K562 (cell line): ENCODE results near the gene NFYC. TPM values are rescaled to one million over a fixed set of nuclear protein-coding genes. Genes with fewer than 3 reads are reported as not detected.

ENCODE experiments used
- ATAC-seq: fragments of 200-7000 bp; cut with Tn5 transposase; 3 replicates; pipeline ENCODE4 v1.9.1; 2020; ENCODE audit warnings: moderate library complexity
- BruUV-seq: library from RNA; stranded (reverse); fragments of 400-500 nt; replicated peaks from 2 replicates; lab custom pipeline; 2021; lab: Mats Ljungman, UMichigan
- CTCF ChIA-PET: fragments of 300-600 bp; formaldehyde crosslinking; extraction: SDS; loops from one replicate; lab custom pipeline; 2021; ENCODE audit warnings: low intra/inter-chr PET ratio; lab: Yijun Ruan, JAX
- POLR2A ChIA-PET: fragments of 300-600, 350-650 bp; sonication (Branson Sonifier 250); formaldehyde crosslinking; extraction: SDS; loops from one replicate; lab custom pipeline; 2021; ENCODE audit warnings: antibody characterized with exemption, inconsistent platforms; lab: Yijun Ruan, JAX
- DNase-seq, 4 experiments: peaks; one replicate each; pipeline versions ENCODE4 v3.0.0 to v3.0.0-alpha.2; 2011 to 2018; ENCODE audit warnings: low spot score in 3 of 4, mixed read lengths in 3 of 4; ENCODE audit errors: extremely low read depth in 1 of 4
- FAIRE-seq: peaks from 2 replicates; lab custom pipeline; 2011; peaks lifted over from hg19 to GRCh38; lab: Jason Lieb, UNC
- H2AFZ ChIP-seq: 2 replicates; pipeline ENCODE4 v1.6.0; 2011; ENCODE audit warnings: low read depth, low read length, control low read depth, inconsistent platforms
- H3K27ac ChIP-seq: fragments of 200-600 bp; 3 replicates; pipeline ENCODE4 v1.8.0; 2011; ENCODE audit warnings: low read depth, mild to moderate bottlenecking, control low read depth, inconsistent platforms, low read length, moderate library complexity, mixed read lengths; ENCODE audit errors: extremely low read depth
- H3K27me3 ChIP-seq, 2 experiments: fragments of 300-600 bp in 1 of 2; 2 replicates in 1 of 2; 3 replicates in 1 of 2; pipeline versions ENCODE4 v1.6.0 to v1.8.0; 2011; ENCODE audit warnings: inconsistent platforms in 2 of 2, low read length in 2 of 2, mild to moderate bottlenecking in 1 of 2, mixed read lengths in 1 of 2, moderate library complexity in 1 of 2; ENCODE audit not compliant: control insufficient read depth in 2 of 2, insufficient read depth in 2 of 2
- H3K36me3 ChIP-seq: fragments of 300-600 bp; 3 replicates; pipeline ENCODE4 v1.8.0; 2011; ENCODE audit warnings: mild to moderate bottlenecking, low read length, inconsistent platforms; ENCODE audit not compliant: control insufficient read depth, insufficient read depth
- H3K4me1 ChIP-seq, 2 experiments: fragments of 200-600 bp in 1 of 2; replicated peaks in 1 of 2; 2 replicates in 1 of 2; 3 replicates in 1 of 2; pipeline versions ENCODE4 v1.5.1 to v1.8.0; 2011; ENCODE audit warnings: inconsistent platforms in 2 of 2, low read length in 2 of 2, mild to moderate bottlenecking in 1 of 2, mixed read lengths in 1 of 2, moderate library complexity in 1 of 2; ENCODE audit not compliant: control insufficient read depth in 2 of 2, insufficient read depth in 2 of 2
- H3K4me2 ChIP-seq: 2 replicates; pipeline ENCODE4 v1.6.1; 2011; ENCODE audit warnings: low read length, control low read depth, inconsistent platforms, mixed read lengths; ENCODE audit not compliant: insufficient read depth
- H3K4me3 ChIP-seq: fragments of 200-600 bp; sonication (generic), shearing (Covaris generic); 2 replicates; pipeline ENCODE4 v1.5.1; 2016; ENCODE audit warnings: control low read depth, inconsistent platforms
- H3K79me2 ChIP-seq: fragments of 200-600 bp; 3 replicates; pipeline ENCODE4 v1.8.0; 2011; ENCODE audit warnings: low read length, inconsistent platforms; ENCODE audit not compliant: control insufficient read depth, insufficient read depth
- H3K9ac ChIP-seq, 2 experiments: 2 replicates each; pipeline versions ENCODE4 v1.6.0 to v1.6.1; 2011; ENCODE audit warnings: low read depth in 2 of 2, low read length in 2 of 2, control low read depth in 1 of 2, inconsistent platforms in 1 of 2, mild to moderate bottlenecking in 1 of 2, mixed read lengths in 1 of 2; ENCODE audit not compliant: insufficient read depth in 1 of 2
- H3K9me1 ChIP-seq: one replicate; pipeline ENCODE4 v1.6.0; 2011; ENCODE audit warnings: inconsistent platforms, mild to moderate bottlenecking, low read length, moderate library complexity; ENCODE audit not compliant: control insufficient read depth, insufficient read depth
- H3K9me3 ChIP-seq: replicated peaks from 2 replicates; pipeline ENCODE4 v1.5.1; 2011; ENCODE audit warnings: low read depth, low read length, inconsistent platforms; ENCODE audit not compliant: control insufficient read depth, insufficient read depth
- H4K20me1 ChIP-seq: replicated peaks from 2 replicates; pipeline ENCODE4 v1.6.1; 2011; ENCODE audit warnings: low read length, inconsistent platforms, mixed read lengths; ENCODE audit not compliant: control insufficient read depth, insufficient read depth
- CBFB ChIP-seq: sonication (generic); formaldehyde crosslinking; IDR thresholded peaks from 2 replicates; pipeline ENCODE4 v1.4.0; 2020; ENCODE audit warnings: mild to moderate bottlenecking, missing genetic modification reagents
- CREM ChIP-seq: IDR thresholded peaks from 2 replicates; pipeline ENCODE4 v1.6.1; 2014; ENCODE audit warnings: antibody characterized with exemption, low read depth
- EP400 ChIP-seq: fragments of 450-650 bp; IDR thresholded peaks from 2 replicates; pipeline ENCODE4 v1.6.1; 2017; ENCODE audit warnings: antibody characterized with exemption, mild to moderate bottlenecking, moderate library complexity
- HBP1 ChIP-seq: fragments of 450-650 bp; formaldehyde crosslinking; IDR thresholded peaks from 2 replicates; pipeline ENCODE4 v1.4.0; 2022; ENCODE audit warnings: missing genetic modification characterization
- KLF1 ChIP-seq: fragments of 450-650 bp; IDR thresholded peaks from 2 replicates; pipeline ENCODE4 v1.6.1; 2016; ENCODE audit warnings: missing genetic modification characterization, missing compliant biosample characterization
- MIER1 ChIP-seq: fragments of 450-650 bp; IDR thresholded peaks from 2 replicates; pipeline ENCODE4 v1.6.1; 2016; ENCODE audit warnings: antibody characterized with exemption, mild to moderate bottlenecking, low read depth
- NKRF ChIP-seq: fragments of 450-650 bp; IDR thresholded peaks from 2 replicates; pipeline ENCODE4 v1.6.1; 2016; ENCODE audit warnings: borderline replicate concordance
- RCOR1 ChIP-seq, 2 experiments: IDR thresholded peaks; 2 replicates each; pipeline ENCODE4 v1.6.1; 2012; ENCODE audit warnings: low read depth in 2 of 2, low read length in 2 of 2, borderline replicate concordance in 1 of 2, improper control_type of control experiment in 1 of 2
- SAFB2 ChIP-seq: fragments of 200-400 bp; formaldehyde crosslinking; IDR thresholded peaks from 2 replicates; pipeline ENCODE4 v1.6.1; 2018; ENCODE audit warnings: borderline replicate concordance, low read length, low read depth, moderate library complexity; ENCODE audit not compliant: severe bottlenecking
- SNIP1 ChIP-seq: fragments of 450-650 bp; IDR thresholded peaks from 2 replicates; pipeline ENCODE4 v1.7.1; 2017; ENCODE audit warnings: low read depth, mild to moderate bottlenecking
- ZBTB7A ChIP-seq: IDR thresholded peaks from 2 replicates; pipeline ENCODE4 v1.6.1; 2011; ENCODE audit warnings: low read depth, mild to moderate bottlenecking, low read length, moderate library complexity, borderline replicate concordance; ENCODE audit not compliant: control insufficient read depth
- ZNF511 ChIP-seq: sonication (generic); formaldehyde crosslinking; IDR thresholded peaks from 2 replicates; pipeline ENCODE4 v1.8.0; 2022; ENCODE audit warnings: mild to moderate bottlenecking, missing genetic modification reagents
- ZNF740 ChIP-seq, 3 experiments: fragments of 200-800 bp in 1 of 3; sonication (Bioruptor generic) in 1 of 3; sonication (generic) in 1 of 3; formaldehyde crosslinking in 1 of 3; IDR thresholded peaks; 2 replicates each; pipeline versions ENCODE4 v1.6.1 to v1.8.0; 2016 to 2022; ENCODE audit warnings: mild to moderate bottlenecking in 2 of 3, missing compliant biosample characterization in 2 of 3, missing genetic modification characterization in 2 of 3, missing genetic modification reagents in 1 of 3
- ZNF778 ChIP-seq: fragments of 450-650 bp; formaldehyde crosslinking; IDR thresholded peaks from 2 replicates; pipeline ENCODE4 v1.4.0; 2020; ENCODE audit warnings: mild to moderate bottlenecking, moderate library complexity
- WGBS: fragments of 100-300 bp; shearing (Covaris generic); methylation state at CpG from one replicate; pipeline ENCODE4 v1.1.6; 2016; ENCODE audit warnings: low coverage, mixed read lengths; ENCODE audit not compliant: insufficient coverage; ENCODE audit errors: missing lambda C conversion rate; 5-methylcytosine and 5-hydroxymethylcytosine counted together
- in situ Hi-C: fragments of 300-500 bp; cut with MboI; formaldehyde crosslinking; loops from 4 replicates; pipeline ENCODE4 v1.15.0; 2018; ENCODE audit warnings: inconsistent platforms, mixed read lengths
- intact Hi-C: fragments of 100-400 bp; cut with micrococcal nuclease; formaldehyde crosslinking; loops from 2 replicates; pipeline ENCODE4 v1.14.2; 2022
- polyA plus RNA-seq, 8 experiments: library from polyadenylated mRNA; depleted of rRNA in 4 of 8; stranded (reverse) in 5 of 8; unstranded in 3 of 8; fragments of >200 nt; fragmentation: Nextera tagmentation in 2 of 8; fragmentation: Illumina TruSeq in 1 of 8; extraction: Ambion mirVana in 2 of 8; extraction: Trizol in 1 of 8; gene quantifications; 2 replicates each; pipeline versions ENCODE4 v1.2.1 to v1.2.3, GENCODE V29; 2011 to 2014; ENCODE audit warnings: inconsistent platforms in 1 of 8, missing spikeins in 1 of 8
- total RNA-seq, 7 experiments: library from RNA; depleted of rRNA in 6 of 7; stranded (reverse); fragments of >200 nt in 6 of 7; fragmentation: Illumina TruSeq in 2 of 7; extraction: Trizol in 2 of 7; gene quantifications; 2 replicates each; pipeline versions ENCODE4 v1.2.1 to v1.2.3, GENCODE V29; 2011 to 2021; ENCODE audit warnings: low replicate concordance in 1 of 7

NFYC gene
- total and polyA plus RNA-seq, 9 of the 15 experiments (the other 6 are each of a cell fraction or from before 2014, with no cell fraction given), result 4.8 to 59.8 (median 41.1) TPM

GRCh38 chr1:40652979-40653378 is 38.5 kb upstream of the NFYC start (continued):
- TF ChIP-seq NKRF (no peak), HBP1 (CRISPR knock-in tag) (no peak), SAFB2 (no peak)

- no peak overlapping the region for H2AFZ ChIP-seq
- in situ Hi-C loops (no loop called here), intact Hi-C loops (no loop called here)
- H3K27me3 ChIP-seq, result peaks cover 19 to 73% of the 10 kb centered on the region in 2 experiments; a peak in 4 of 5 replicates
- no peaks in the 10 kb centered on the region for H3K36me3 ChIP-seq
- peaks cover 4% of the 10 kb centered on the region for H3K9me1 ChIP-seq
- peaks cover 9 to 18% of the 10 kb centered on the region in 2 experiments; a peak in 4 of 5 replicates for H3K4me1 ChIP-seq
- POLR2A ChIA-PET, result interaction anchor here (1.1 kb wide), 1 partner anchor 192 kb away, joined by 4 read pairs; no protein-coding TSS in a partner anchor
- no TSS peak for BruUV-seq
- H3K9ac ChIP-seq, result no peak overlapping the region
- no peak overlapping the region for H3K4me3 ChIP-seq
- H3K4me2 ChIP-seq, result no peak overlapping the region
- WGBS, result 35% methylated on average over 20 of the region's 35 CpGs
- FAIRE-seq, result no peak
- H4K20me1 ChIP-seq, result peaks cover 22% of the 10 kb centered on the region
- H3K27ac ChIP-seq, result no peak overlapping the region; the same call in 2 of the 3 replicates
- peak; percentile 55 for ATAC-seq
- peak; percentile 65 to 91 (median 84) for DNase-seq
- no peaks in the 10 kb centered on the region for H3K9me3 ChIP-seq
- no peaks in the 10 kb centered on the region for H3K79me2 ChIP-seq
- CTCF ChIA-PET, result no interaction called here
- no peak for TF ChIP-seq ZNF740 (CRISPR knock-in tag; IDR thresholded peaks at IDR 0.05)
- TF ChIP-seq ZNF740 (tag; IDR thresholded peaks at IDR 0.05), result 0 out of 4 replicates have a peak, but pooled peaks of 1 of the 2 experiments have one; percentile 47
- no peak for TF ChIP-seq EP400
- TF ChIP-seq ZBTB7A, result peak; percentile 49; the same call in 1 of the 2 replicates
- TF ChIP-seq ZNF511 (CRISPR knock-in tag), result peak; percentile 93
- TF ChIP-seq CBFB (CRISPR knock-in tag), result 0 out of 2 replicates have a peak, but pooled peaks have one; percentile 34
- peak in 1 of 2 experiments; percentile 61; a peak in 1 of 4 replicates for TF ChIP-seq RCOR1 (IDR thresholded peaks at IDR 0.05; ENCODE audit: borderline replicate concordance in 1 of 2, low read depth in 2 of 2, low read length in 2 of 2)
- no peak for TF ChIP-seq KLF1
- TF ChIP-seq MIER1, result peak; percentile 90
- peak; percentile 62; the same call in 1 of the 2 replicates for TF ChIP-seq CREM
- no peak for TF ChIP-seq ZNF778
- no peak for TF ChIP-seq SNIP1
Observed at GRCh38 chr1:40653851-40654537, 37.5 kb upstream of the NFYC start.
